HL-60 (cell line): Measurements from ENCODE around the gene AREG.

Experiments
- CTCF ChIP-seq: IDR thresholded peaks from one replicate; pipeline ENCODE4 v1.5.1; 2011; ENCODE audit warnings: low read length, control low read depth, inconsistent platforms; ENCODE audit not compliant: insufficient read depth
- GABPA ChIP-seq: IDR thresholded peaks from 2 replicates; pipeline ENCODE4 v1.6.1; 2012; ENCODE audit warnings: low read depth
- POLR2AphosphoS5 ChIP-seq: IDR thresholded peaks from 2 replicates; pipeline ENCODE4 v1.6.1; 2012; ENCODE audit warnings: low read depth
- REST ChIP-seq: IDR thresholded peaks from 2 replicates; pipeline ENCODE4 v1.6.1; 2012; ENCODE audit warnings: low read depth; ENCODE audit not compliant: insufficient replicate concordance

- TF ChIP-seq CTCF (no peak), POLR2AphosphoS5 (no peak), GABPA (no peak), REST (no peak)
These were observed 19.4 kb downstream of the AREG start for GRCh38 chr4:74464291-74464690.
